Stimulated activated CD8-positive, alpha-beta memory T cell treated with anti-CD3 and anti-CD28 coated beads, Interleukin-4, amount 100 ng/mL, for 24 hours (primary cell): ENCODE results near the gene SEMA3B.
A peak's percentile ranks its signal among the peaks of the same experiment; 100 is the strongest.
"Not testable (repeated sequence)": the region's sequence is repeated elsewhere in the genome, so short reads cannot be mapped to it uniquely, and the experiment has no call there.

ENCODE experiments used
- DNase-seq: peaks from one replicate; pipeline ENCODE4 v3.0.0-alpha.2; 2020; ENCODE audit warnings: low read depth

The SEMA3B gene

GRCh38 chr3:50272911-50273688 is 4.2 kb downstream of the SEMA3B start:
- DNase-seq, result peak; percentile 86

DNA sequence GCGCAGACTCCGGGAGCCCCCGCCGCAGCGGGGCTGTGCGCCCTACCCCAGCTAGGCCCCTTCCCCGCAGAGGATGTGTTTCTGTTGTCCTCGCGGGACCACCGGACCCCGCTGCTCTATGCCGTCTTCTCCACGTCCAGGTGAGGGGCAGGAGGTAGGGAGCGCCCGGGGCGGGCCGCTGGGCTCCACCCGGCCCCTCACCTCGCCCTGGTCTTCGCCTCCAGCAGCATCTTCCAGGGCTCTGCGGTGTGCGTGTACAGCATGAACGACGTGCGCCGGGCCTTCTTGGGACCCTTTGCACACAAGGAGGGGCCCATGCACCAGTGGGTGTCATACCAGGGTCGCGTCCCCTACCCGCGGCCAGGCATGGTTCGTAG is 4.7 kb downstream of the SEMA3B start:
- no peak for DNase-seq

- DNase-seq, result peak; percentile 47
Observed at GRCh38 chr3:50274371-50275104, 5.6 kb downstream of the SEMA3B start.

GRCh38 chr3:50275141-50275995 is 6.4 kb downstream of the SEMA3B start:
- DNase-seq, result no peak

GRCh38 chr3:50275996-50276761 is 7.2 kb downstream of the SEMA3B start:
- DNase-seq, result no peak

- no peak for DNase-seq
Observed at GRCh38 chr3:50276762-50277101, 7.8 kb downstream of the SEMA3B start.

DNA sequence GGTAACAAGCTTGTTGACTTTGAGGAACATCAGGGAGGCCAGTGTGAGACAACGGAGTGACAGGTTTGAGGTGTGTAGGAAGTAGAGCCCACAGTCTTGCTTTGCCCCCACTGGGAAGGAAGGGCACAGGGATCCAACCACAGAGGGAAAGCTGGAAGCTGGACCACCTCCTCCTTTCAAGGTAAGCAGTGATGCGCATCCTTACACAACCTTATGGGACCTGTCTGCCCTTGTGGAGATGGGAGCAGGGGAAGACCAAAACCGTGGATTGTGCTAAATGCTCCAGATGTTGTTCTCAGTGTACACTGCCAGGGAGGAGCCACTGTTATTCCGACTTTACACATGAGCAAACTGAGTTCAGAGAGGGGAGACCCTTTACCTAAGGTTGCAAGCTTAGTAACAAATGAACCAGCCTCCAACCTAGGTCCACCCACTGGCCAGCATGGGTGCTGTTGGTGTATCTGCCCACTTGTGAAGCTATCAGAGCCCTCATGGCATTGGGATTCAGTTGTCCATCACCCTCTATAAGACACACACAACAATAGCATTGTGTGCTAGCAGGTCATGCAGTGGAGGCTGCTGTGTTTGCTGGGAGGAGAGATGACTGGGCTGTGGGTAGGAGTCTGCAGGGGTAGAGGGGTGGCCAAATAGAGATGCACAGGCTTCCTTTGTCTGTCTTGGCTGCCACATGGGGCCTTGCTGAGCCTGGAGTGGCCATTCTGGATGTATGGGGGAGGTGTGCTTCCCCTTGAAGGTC is 9.4 kb downstream of the SEMA3B start:
- DNase-seq, result no peak

- no peak for DNase-seq
Observed at GRCh38 chr3:50278880-50279224, 9.9 kb downstream of the SEMA3B start, which contains the start of gene LSMEM2. Gene LSMEM2 (plus strand): TSS chr3:50279087. CDS start chr3:50279114, 27 bp downstream.

GRCh38 chr3:50279255-50280016 is 10.5 kb downstream of the SEMA3B start:
- no peak for DNase-seq

DNA sequence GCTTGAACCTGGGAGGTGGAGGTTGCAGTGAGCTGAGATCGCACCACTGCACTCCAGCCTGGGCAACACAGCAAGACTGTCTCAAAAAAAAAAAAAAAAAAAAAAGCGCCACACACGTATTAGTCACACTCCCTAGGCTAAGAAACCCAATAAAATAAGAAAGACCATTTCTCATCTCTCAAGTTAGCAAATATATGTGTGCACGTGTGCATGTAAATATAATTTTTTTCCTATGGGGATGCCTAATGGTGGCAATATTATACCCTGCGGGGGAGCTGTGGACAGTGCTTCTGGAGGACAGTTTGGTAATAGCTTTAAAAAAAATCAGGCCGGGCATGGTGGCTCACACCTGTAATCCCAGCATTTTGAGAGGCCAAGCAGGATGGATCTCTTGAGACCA is 15.2 kb downstream of the SEMA3B start:
- DNase-seq, result not testable (repeated sequence)

- DNase-seq, result no peak
Observed at GRCh38 chr3:50286322-50287227, 17.6 kb downstream of the SEMA3B start.

- no peak for DNase-seq
Observed at GRCh38 chr3:50287262-50287661, 18.3 kb downstream of the SEMA3B start.

DNA sequence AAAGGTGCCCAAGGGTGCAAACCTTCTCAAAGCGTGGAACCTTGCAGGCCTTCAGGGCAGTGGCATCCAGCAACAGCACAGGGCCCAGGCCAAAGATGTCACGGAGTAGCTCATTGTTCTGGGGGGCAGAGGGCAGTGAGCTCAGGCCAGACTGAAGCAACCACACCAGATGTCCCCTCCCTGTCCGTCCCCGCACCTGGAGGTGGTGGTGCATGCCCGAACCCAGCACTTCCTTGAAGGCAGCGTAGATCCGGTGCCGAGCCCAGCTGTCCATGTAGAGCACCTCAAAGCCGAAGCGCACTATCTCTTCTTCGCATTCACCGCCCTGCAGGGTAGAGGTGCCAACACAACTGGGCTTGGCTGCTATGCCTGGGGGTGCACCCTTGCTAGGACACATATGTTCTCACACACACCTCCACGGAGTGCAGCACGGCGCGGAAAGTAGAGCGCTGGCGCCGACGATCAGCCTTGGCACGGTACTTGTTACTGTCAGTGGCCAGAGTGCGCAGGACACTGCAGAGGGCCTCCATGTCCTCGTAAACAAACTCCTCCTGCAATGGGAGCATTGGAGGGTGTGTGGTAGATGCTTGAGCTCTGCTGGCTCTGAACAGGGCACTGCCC is 19.6 kb downstream of the SEMA3B start:
- DNase-seq, result no peak

- DNase-seq, result no peak
Observed at GRCh38 chr3:50289130-50289529, 20.2 kb downstream of the SEMA3B start.

- no peak for DNase-seq
Observed at GRCh38 chr3:50290161-50290641, 21.3 kb downstream of the SEMA3B start.

- DNase-seq, result peak; percentile 92
Observed at GRCh38 chr3:50292159-50293078, 23.5 kb downstream of the SEMA3B start, which contains the start of gene IFRD2. Gene IFRD2 (minus strand): TSS chr3:50292429. CDS start chr3:50292274, 155 bp downstream.

DNA sequence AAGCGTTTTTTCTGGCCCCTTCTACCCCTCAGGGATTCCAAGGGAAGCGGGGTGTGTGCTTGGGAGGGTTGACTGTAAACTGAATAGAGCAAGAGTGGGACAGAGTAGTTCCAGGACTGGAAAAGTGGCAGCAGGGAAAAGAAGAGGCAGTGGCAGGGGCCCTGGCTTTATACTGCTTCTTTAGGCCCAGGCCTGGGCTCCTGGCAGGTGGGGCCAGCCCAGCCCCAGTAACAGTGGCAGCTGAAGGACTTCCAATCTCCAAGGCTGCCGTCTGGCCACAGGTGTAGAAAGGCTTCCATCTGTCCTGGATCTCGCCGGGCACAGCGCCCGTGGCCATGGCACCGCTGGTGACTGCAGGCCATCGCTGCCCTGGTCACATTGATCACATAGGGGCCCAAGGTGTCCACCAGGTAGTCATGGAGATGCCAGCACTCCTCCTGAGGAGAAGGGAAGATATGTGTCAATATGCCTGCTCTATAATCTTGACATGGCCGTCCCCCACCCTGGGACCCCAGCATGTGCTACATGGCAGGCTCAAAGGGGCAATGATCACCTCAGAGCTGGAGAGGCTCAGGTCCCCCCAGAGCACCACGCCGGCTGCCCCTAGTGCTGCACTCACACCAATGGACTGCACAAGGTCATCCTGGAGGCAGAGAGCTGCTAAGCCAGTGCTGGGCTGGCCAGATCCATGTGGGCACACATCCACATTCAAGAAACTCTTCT is 24.3 kb downstream of the SEMA3B start:
- no peak for DNase-seq
